ENCODE results near the gene ASCC2. TPM values are rescaled to one million over a fixed set of nuclear protein-coding genes. Genes with fewer than 3 reads are reported as not detected.

Gene ASCC2
- total RNA-seq, 4 donors from 2014 or later: 20.5 to 32.6 (median 25.1) TPM

DNA sequence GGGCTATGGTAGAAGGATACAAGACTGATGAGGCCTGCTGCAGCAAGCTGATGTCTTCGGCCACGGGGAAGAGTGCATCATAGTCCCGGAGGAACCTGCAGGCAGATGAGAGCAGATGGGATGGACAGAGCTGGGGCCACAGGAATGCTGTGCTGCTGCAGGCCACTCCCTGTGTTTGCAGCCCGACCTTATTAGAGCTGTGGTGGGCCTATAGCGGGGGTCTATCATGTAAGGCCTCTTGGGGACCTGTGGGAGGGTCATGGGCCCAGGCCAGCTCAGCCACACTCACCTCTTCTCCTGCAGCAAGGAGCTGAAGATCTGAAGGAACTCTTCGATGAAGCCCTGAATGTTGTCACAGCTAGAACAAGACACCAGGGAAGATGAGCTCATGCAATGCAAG is 31.9 kb downstream of the ASCC2 start:
- peaks cover 50 to 96% (median 91%) of the 10 kb centered on the region in 4 donors for H3K36me3 ChIP-seq
- 76% methylated on average over 6 of the region's 6 CpGs for WGBS
- no peak overlapping the region for H3K27ac ChIP-seq (replicated peaks in 1 of 4)
- DNase-seq (ENCODE audit: extremely low spot score): no peak
- no peak overlapping the region for H3K4me3 ChIP-seq
- H3K4me1 ChIP-seq: peaks cover 0 to 14% (median 12%) of the 10 kb centered on the region in 4 donors
- intact Hi-C loops (cut with DNase I): no loop called here
- H3K27me3 ChIP-seq: no peaks in the 10 kb centered on the region
- TF ChIP-seq EP300 (IDR thresholded peaks at IDR 0.05) (no peak), POLR2AphosphoS5 (IDR thresholded peaks at IDR 0.05) (no peak), POLR2A (IDR thresholded peaks at IDR 0.05; ENCODE audit: low read depth) (no peak), CTCF (IDR thresholded peaks at IDR 0.05) (no peak)
- H3K9me3 ChIP-seq: no peaks in the 10 kb centered on the region

DNA sequence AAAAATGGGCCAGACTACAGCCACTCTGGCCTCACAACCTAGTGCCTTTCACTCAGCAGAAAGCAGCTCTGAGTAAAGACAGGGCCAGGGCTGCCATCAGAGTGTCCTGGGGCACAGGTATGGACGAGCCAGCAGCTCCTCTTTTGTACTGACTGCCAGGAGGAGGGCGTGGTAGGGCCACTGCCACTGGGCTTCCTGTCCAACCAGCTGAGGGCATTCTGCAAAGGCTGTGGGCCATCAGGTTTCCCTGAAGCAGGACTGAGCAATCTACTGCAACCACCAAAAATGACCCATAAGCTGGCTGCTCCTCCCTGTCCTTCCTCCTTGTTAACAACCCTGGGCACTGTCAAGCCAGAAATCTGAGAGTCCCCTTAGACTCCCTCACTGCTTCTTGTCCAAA is 33.1 kb downstream of the ASCC2 start:
- Histone ChIP-seq H3K9me3 (no peaks in the 10 kb centered on the region), H3K4me3 (no peak overlapping the region), H3K27ac (replicated peaks in 1 of 4) (no peak overlapping the region), H3K27me3 (no peaks in the 10 kb centered on the region), H3K36me3 (peaks cover 62 to 96% (median 93%) of the 10 kb centered on the region in 4 donors), H3K4me1 (peaks cover 2 to 10% (median 4%) of the 10 kb centered on the region in 4 donors)
- intact Hi-C loops (cut with DNase I): no loop called here
- TF ChIP-seq POLR2A (IDR thresholded peaks at IDR 0.05; ENCODE audit: low read depth) (no peak), POLR2AphosphoS5 (IDR thresholded peaks at IDR 0.05) (no peak), EP300 (IDR thresholded peaks at IDR 0.05) (no peak), CTCF (IDR thresholded peaks at IDR 0.05) (no peak)
- whole genome bisulfite sequencing: 100% methylated on average over 2 of the region's 2 CpGs
- no peak for DNase-seq (ENCODE audit: extremely low spot score)

GRCh38 chr22:29803190-29803589 is 34.9 kb downstream of the ASCC2 start:
- WGBS: 98% methylated on average over 2 of the region's 2 CpGs

GRCh38 chr22:29801796-29802195 is 36.3 kb downstream of the ASCC2 start:
- no peak overlapping the region for H3K27ac ChIP-seq (replicated peaks in 1 of 4)

More at GRCh38 chr22:29803190-29803589, 34.9 kb downstream of the ASCC2 start:
- Histone ChIP-seq H3K27me3 (no peaks in the 10 kb centered on the region), H3K27ac (replicated peaks in 1 of 4) (no peak overlapping the region), H3K4me1 (peaks cover 16 to 27% (median 17%) of the 10 kb centered on the region in 4 donors), H3K36me3 (peaks cover 69 to 100% (median 95%) of the 10 kb centered on the region in 4 donors), H3K9me3 (no peaks in the 10 kb centered on the region), H3K4me3 (no peak overlapping the region)
- intact Hi-C loops (cut with DNase I): no loop called here
- no peak for DNase-seq (ENCODE audit: extremely low spot score)
- no peak for TF ChIP-seq POLR2AphosphoS5 (IDR thresholded peaks at IDR 0.05)
- no peak for TF ChIP-seq EP300 (IDR thresholded peaks at IDR 0.05)
- TF ChIP-seq CTCF (IDR thresholded peaks at IDR 0.05): no peak
- no peak for TF ChIP-seq POLR2A (IDR thresholded peaks at IDR 0.05; ENCODE audit: low read depth)

More at GRCh38 chr22:29801796-29802195, 36.3 kb downstream of the ASCC2 start:
- Histone ChIP-seq H3K9me3 (no peaks in the 10 kb centered on the region), H3K4me3 (no peak overlapping the region), H3K4me1 (peaks cover 17 to 31% (median 20%) of the 10 kb centered on the region in 4 donors), H3K27me3 (no peaks in the 10 kb centered on the region), H3K36me3 (peaks cover 61 to 100% (median 92%) of the 10 kb centered on the region in 4 donors)
- TF ChIP-seq POLR2AphosphoS5 (IDR thresholded peaks at IDR 0.05) (no peak), POLR2A (IDR thresholded peaks at IDR 0.05; ENCODE audit: low read depth) (no peak), CTCF (IDR thresholded peaks at IDR 0.05) (no peak)
- intact Hi-C loops (cut with DNase I): no loop called here
- 80% methylated on average over 6 of the region's 8 CpGs for WGBS
- DNase-seq (ENCODE audit: extremely low spot score): no peak

Data from esophagus muscularis mucosa (tissue), 4 donors.